ENCODE measurements around the gene GTF2F2. TPM values are rescaled to one million over a fixed set of nuclear protein-coding genes. Genes with fewer than 3 reads are reported as not detected.

The GTF2F2 gene
- total RNA-seq, 2 donors from 2014 or later: 15.3 to 21.2 TPM

- H3K27ac ChIP-seq: no peak overlapping the region
- no peak for DNase-seq (ENCODE audit: low spot score)
- TF ChIP-seq CTCF (IDR thresholded peaks at IDR 0.05) (no peak), POLR2AphosphoS5 (IDR thresholded peaks at IDR 0.05) (no peak), POLR2A (IDR thresholded peaks at IDR 0.05) (no peak)
- H3K4me3 ChIP-seq: no peak overlapping the region
- no peaks in the 10 kb centered on the region for H3K36me3 ChIP-seq
- no peaks in the 10 kb centered on the region for H3K9me3 ChIP-seq
- H3K4me1 ChIP-seq (replicated peaks): no peaks in the 10 kb centered on the region
- H3K27me3 ChIP-seq (replicated peaks; ENCODE audit: insufficient read depth): no peaks in the 10 kb centered on the region
- WGBS: 93% methylated on average over 5 of the region's 5 CpGs
- intact Hi-C loops (cut with DNase I): no loop called here
Observed at GRCh38 chr13:45316996-45317395, 196.7 kb downstream of the GTF2F2 start.

- Histone ChIP-seq H3K27me3 (replicated peaks; ENCODE audit: insufficient read depth) (no peaks in the 10 kb centered on the region), H3K27ac (no peak overlapping the region), H3K4me1 (replicated peaks) (no peaks in the 10 kb centered on the region), H3K9me3 (no peaks in the 10 kb centered on the region), H3K36me3 (no peaks in the 10 kb centered on the region), H3K4me3 (no peak overlapping the region)
- 68% methylated on average over 4 of the region's 4 CpGs for WGBS
- DNase-seq (ENCODE audit: low spot score): no peak
- intact Hi-C loops (cut with DNase I): no loop called here
- TF ChIP-seq CTCF (IDR thresholded peaks at IDR 0.05) (no peak), POLR2AphosphoS5 (IDR thresholded peaks at IDR 0.05) (no peak), POLR2A (IDR thresholded peaks at IDR 0.05) (no peak)
Observed at GRCh38 chr13:45320876-45321629, 200.7 kb downstream of the GTF2F2 start.

- intact Hi-C loops (cut with DNase I): no loop called here
- no peaks in the 10 kb centered on the region for H3K9me3 ChIP-seq
- H3K4me3 ChIP-seq: no peak overlapping the region
- H3K27me3 ChIP-seq (replicated peaks; ENCODE audit: insufficient read depth): no peaks in the 10 kb centered on the region
- no peak for DNase-seq (ENCODE audit: low spot score)
- 63% methylated on average over 4 of the region's 4 CpGs for WGBS
- no peak overlapping the region for H3K27ac ChIP-seq
- H3K36me3 ChIP-seq: no peaks in the 10 kb centered on the region
- TF ChIP-seq POLR2A (IDR thresholded peaks at IDR 0.05) (no peak), CTCF (IDR thresholded peaks at IDR 0.05) (no peak), POLR2AphosphoS5 (IDR thresholded peaks at IDR 0.05) (no peak)
- H3K4me1 ChIP-seq (replicated peaks): no peaks in the 10 kb centered on the region
Observed at GRCh38 chr13:45325806-45326205, 205.5 kb downstream of the GTF2F2 start.

GRCh38 chr13:45327253-45327955, 207.1 kb downstream of the GTF2F2 start:
- Histone ChIP-seq H3K4me1 (replicated peaks) (no peaks in the 10 kb centered on the region), H3K36me3 (no peaks in the 10 kb centered on the region), H3K4me3 (no peak overlapping the region), H3K9me3 (no peaks in the 10 kb centered on the region), H3K27ac (no peak overlapping the region), H3K27me3 (replicated peaks; ENCODE audit: insufficient read depth) (no peaks in the 10 kb centered on the region)
- WGBS: 71% methylated on average over 9 of the region's 9 CpGs
- intact Hi-C loops (cut with DNase I): no loop called here
- TF ChIP-seq POLR2AphosphoS5 (IDR thresholded peaks at IDR 0.05) (no peak), POLR2A (IDR thresholded peaks at IDR 0.05) (no peak), CTCF (IDR thresholded peaks at IDR 0.05) (no peak)
- no peak for DNase-seq (ENCODE audit: low spot score)
